Cardiac muscle cell (in vitro differentiated cells and primary cell): ENCODE results near the gene OBP2B. TPM values are rescaled to one million over a fixed set of nuclear protein-coding genes. Genes with fewer than 3 reads are reported as not detected.
"Not testable (repeated sequence)": the region's sequence is repeated elsewhere in the genome, so short reads cannot be mapped to it uniquely, and the experiment has no call there.

Experiments
- DNase-seq, 2 donors: peaks; one replicate each; pipeline versions ENCODE4 v3.0.0 to v3.0.0-alpha.2; 2010 to 2017; ENCODE audit warnings: low read depth in 1 of 2, low spot score in 1 of 2
- H3K27ac ChIP-seq: fragments of 200-600 bp; sonication (generic); 2 replicates; pipeline ENCODE4 v1.5.1; 2016
- H3K27me3 ChIP-seq: fragments of 200-600 bp; sonication (generic); 2 replicates; pipeline ENCODE4 v1.6.0; 2016; ENCODE audit warnings: control low read depth
- H3K36me3 ChIP-seq: fragments of 200-600 bp; sonication (generic); 2 replicates; pipeline ENCODE4 v1.5.1; 2016; ENCODE audit warnings: control low read depth
- H3K4me1 ChIP-seq: fragments of 200-600 bp; sonication (generic); 2 replicates; pipeline ENCODE4 v1.8.1; 2017; ENCODE audit warnings: low read depth, mild to moderate bottlenecking, mixed run types
- H3K4me3 ChIP-seq: fragments of 200-600 bp; sonication (generic); 2 replicates; pipeline ENCODE4 v1.5.1; 2016; ENCODE audit warnings: mild to moderate bottlenecking
- H3K9me3 ChIP-seq: fragments of 200-600 bp; sonication (generic); 2 replicates; pipeline ENCODE4 v1.5.1; 2017; ENCODE audit warnings: low read depth, mild to moderate bottlenecking, control low read depth
- CTCF ChIP-seq: IDR thresholded peaks from 2 replicates; pipeline ENCODE4 v1.5.1; 2012; ENCODE audit warnings: low read depth, mild to moderate bottlenecking, low read length
- polyA plus RNA-seq: library from polyadenylated mRNA; unstranded; fragments of >200 nt; fragmentation: Nextera tagmentation; extraction: Ambion mirVana; gene quantifications from 2 replicates; pipeline ENCODE4 v1.2.1, GENCODE V29; 2016
- total RNA-seq: library from RNA; depleted of rRNA; stranded (reverse); fragments of >200 nt; gene quantifications from 2 replicates; pipeline ENCODE4 v1.2.3, GENCODE V29; 2016

OBP2B gene
- total and polyA plus RNA-seq, 2 experiments from 2014 or later: 0.35 TPM; not detected in 1

- H3K27me3 ChIP-seq: peaks cover 21% of the 10 kb centered on the region
- H3K36me3 ChIP-seq, H3K4me1 ChIP-seq, H3K4me3 ChIP-seq, H3K9me3 ChIP-seq: not testable (repeated sequence)
- peak overlapping the region; percentile 66 for H3K27ac ChIP-seq
- peak; percentile 35 for DNase-seq
These were observed 5.2 kb upstream of the OBP2B start for GRCh38 chr9:133214276-133214675.

- DNase-seq: no peak
- Histone ChIP-seq H3K36me3 (no peaks in the 10 kb centered on the region), H3K4me3 (no peak overlapping the region), H3K9me3 (no peaks in the 10 kb centered on the region), H3K27me3 (peaks cover 17% of the 10 kb centered on the region), H3K27ac (no peak overlapping the region), H3K4me1 (no peaks in the 10 kb centered on the region)
- TF ChIP-seq CTCF: no peak
These were observed 1.6 kb upstream of the OBP2B start for GRCh38 chr9:133210609-133211008.

- no peak for DNase-seq
- peaks cover 17% of the 10 kb centered on the region for H3K27me3 ChIP-seq
- H3K4me3 ChIP-seq: no peak overlapping the region
These were observed 1.1 kb upstream of the OBP2B start for GRCh38 chr9:133210202-133210532.

GRCh38 chr9:133209327-133210201 is 514 bp upstream of the OBP2B start:
- not testable (repeated sequence) for H3K4me3 ChIP-seq, DNase-seq, H3K36me3 ChIP-seq, H3K27ac ChIP-seq, H3K4me1 ChIP-seq, H3K9me3 ChIP-seq
- H3K27me3 ChIP-seq: peaks cover 17% of the 10 kb centered on the region

More at GRCh38 chr9:133210202-133210532, 1.1 kb upstream of the OBP2B start:
- no peaks in the 10 kb centered on the region for H3K36me3 ChIP-seq
- H3K9me3 ChIP-seq: no peaks in the 10 kb centered on the region
- H3K4me1 ChIP-seq: no peaks in the 10 kb centered on the region
- H3K27ac ChIP-seq: no peak overlapping the region
- no peak for TF ChIP-seq CTCF

- H3K9me3 ChIP-seq, H3K4me1 ChIP-seq, H3K36me3 ChIP-seq, DNase-seq, H3K4me3 ChIP-seq, H3K27ac ChIP-seq: not testable (repeated sequence)
- peaks cover 23% of the 10 kb centered on the region for H3K27me3 ChIP-seq
These were observed 725 bp downstream of the OBP2B start for GRCh38 chr9:133208171-133208879.

GRCh38 chr9:133207540-133208170 is 1.4 kb downstream of the OBP2B start:
- H3K27me3 ChIP-seq: peaks cover 30% of the 10 kb centered on the region
- DNase-seq: no peak
- no peak overlapping the region for H3K27ac ChIP-seq
- TF ChIP-seq CTCF: no peak
- H3K9me3 ChIP-seq: no peaks in the 10 kb centered on the region
- no peaks in the 10 kb centered on the region for H3K4me1 ChIP-seq
- H3K36me3 ChIP-seq: no peaks in the 10 kb centered on the region
- no peak overlapping the region for H3K4me3 ChIP-seq
